Keratinocyte (primary cell): ENCODE measurements around the gene NFATC2. TPM values are rescaled to one million over a fixed set of nuclear protein-coding genes. Genes with fewer than 3 reads are reported as not detected.

Experiments
- DNase-seq: peaks from one replicate; pipeline ENCODE4 v3.0.0-alpha.2; 2011; ENCODE audit warnings: low read depth, missing footprints, low spot score
- FAIRE-seq: peaks from 2 replicates; lab custom pipeline; 2011; peaks lifted over from hg19 to GRCh38; lab: Jason Lieb, UNC
- H2AFZ ChIP-seq: 2 replicates; pipeline ENCODE4 v1.6.0; 2012; ENCODE audit warnings: low read length, control low read depth, inconsistent platforms; ENCODE audit not compliant: control insufficient read depth
- H3K27ac ChIP-seq: 2 replicates; pipeline ENCODE4 v1.5.1; 2011; ENCODE audit warnings: low read length; ENCODE audit not compliant: control insufficient read depth, insufficient read depth
- H3K27me3 ChIP-seq: 3 replicates; pipeline ENCODE4 v1.6.0; 2011; ENCODE audit warnings: low read length; ENCODE audit not compliant: control insufficient read depth, insufficient read depth; ENCODE audit errors: extremely low read depth
- H3K36me3 ChIP-seq, 2 experiments: 2 replicates in 1 of 2; 3 replicates in 1 of 2; pipeline ENCODE4 v1.5.1; 2011; ENCODE audit warnings: low read length in 2 of 2, mild to moderate bottlenecking in 1 of 2; ENCODE audit not compliant: control insufficient read depth in 2 of 2, insufficient read depth in 2 of 2; ENCODE audit errors: extremely low read depth in 1 of 2
- H3K4me1 ChIP-seq: 3 replicates; pipeline ENCODE4 v1.5.1; 2011; ENCODE audit warnings: low read length; ENCODE audit not compliant: control insufficient read depth, insufficient read depth; ENCODE audit errors: extremely low read depth
- H3K4me2 ChIP-seq: 3 replicates; pipeline ENCODE4 v1.6.0; 2011; ENCODE audit warnings: low read depth, low read length; ENCODE audit not compliant: control insufficient read depth, insufficient read depth; ENCODE audit errors: extremely low read depth
- H3K4me3 ChIP-seq, 3 experiments: fragments of 200-600 bp in 1 of 3; sonication (generic) in 1 of 3; 2 replicates in 2 of 3; 3 replicates in 1 of 3; pipeline ENCODE4 v1.5.1; 2011 to 2016; ENCODE audit warnings: low read length in 3 of 3, mild to moderate bottlenecking in 3 of 3, control low read depth in 2 of 3, inconsistent platforms in 1 of 3, low read depth in 1 of 3, mixed read lengths in 1 of 3, mixed run types in 1 of 3, moderate library complexity in 1 of 3; ENCODE audit not compliant: control insufficient read depth in 2 of 3, insufficient read depth in 2 of 3; ENCODE audit errors: extremely low read depth in 1 of 3
- H3K79me2 ChIP-seq: 2 replicates; pipeline ENCODE4 v1.6.0; 2012; ENCODE audit warnings: low read length; ENCODE audit not compliant: control insufficient read depth, insufficient read depth
- H3K9ac ChIP-seq: 3 replicates; pipeline ENCODE4 v1.6.0; 2011; ENCODE audit warnings: low read length; ENCODE audit not compliant: control insufficient read depth, insufficient read depth; ENCODE audit errors: extremely low read depth
- H3K9me1 ChIP-seq: 3 replicates; pipeline ENCODE4 v1.6.0; 2011; ENCODE audit warnings: low read length; ENCODE audit not compliant: control insufficient read depth, insufficient read depth; ENCODE audit errors: extremely low read depth
- H3K9me3 ChIP-seq: 2 replicates; pipeline ENCODE4 v1.5.1; 2012; ENCODE audit warnings: low read depth, low read length; ENCODE audit not compliant: control insufficient read depth
- H4K20me1 ChIP-seq: 3 replicates; pipeline ENCODE4 v1.6.0; 2011; ENCODE audit warnings: low read length; ENCODE audit not compliant: control insufficient read depth, insufficient read depth; ENCODE audit errors: extremely low read depth
- EZH2 ChIP-seq: IDR thresholded peaks from one replicate; pipeline ENCODE4 v1.6.1; 2012; ENCODE audit warnings: inconsistent platforms, mild to moderate bottlenecking, low read length, moderate library complexity
- dilution Hi-C: fragments of 300-500 bp; cut with MboI; formaldehyde crosslinking; loops from one replicate; pipeline ENCODE4 v1.7.0; 2020; ENCODE audit warnings: low sequenced_read_pairs; ENCODE audit not compliant: extremely low pct_ligation_motif_present
- polyA plus RNA-seq, 5 experiments: library from polyadenylated mRNA; depleted of rRNA in 3 of 5; stranded (reverse) in 3 of 5; stranded (forward) in 1 of 5; unstranded in 1 of 5; fragments of >200 nt; gene quantifications; 1 replicate in 1 of 5; 2 replicates in 3 of 5; 3 replicates in 1 of 5; pipeline versions ENCODE4 v1.2.1 to v1.2.3, GENCODE V29; 2011 to 2012; ENCODE audit warnings: missing spikeins in 2 of 5, low read depth in 1 of 5, low replicate concordance in 1 of 5
- TF ChIP-seq, protein P1 (sequence below), 3 experiments: IDR thresholded peaks in 1 of 3; conservative IDR thresholded peaks in 1 of 3; optimal IDR thresholded peaks in 1 of 3; 2 replicates in 2 of 3; 3 replicates in 1 of 3; pipeline versions ENCODE3 to v1.5.1; 2011; ENCODE audit warnings: low read length in 3 of 3, mild to moderate bottlenecking in 3 of 3, moderate library complexity in 2 of 3, control low read depth in 1 of 3, inconsistent platforms in 1 of 3; ENCODE audit not compliant: insufficient read depth in 2 of 3; ENCODE audit errors: extremely low read depth in 1 of 3

The NFATC2 gene
- polyA plus RNA-seq, 1 donor (not counting 4 experiments of a cell fraction or from before 2014, with no cell fraction given): 0.05 TPM

DNA sequence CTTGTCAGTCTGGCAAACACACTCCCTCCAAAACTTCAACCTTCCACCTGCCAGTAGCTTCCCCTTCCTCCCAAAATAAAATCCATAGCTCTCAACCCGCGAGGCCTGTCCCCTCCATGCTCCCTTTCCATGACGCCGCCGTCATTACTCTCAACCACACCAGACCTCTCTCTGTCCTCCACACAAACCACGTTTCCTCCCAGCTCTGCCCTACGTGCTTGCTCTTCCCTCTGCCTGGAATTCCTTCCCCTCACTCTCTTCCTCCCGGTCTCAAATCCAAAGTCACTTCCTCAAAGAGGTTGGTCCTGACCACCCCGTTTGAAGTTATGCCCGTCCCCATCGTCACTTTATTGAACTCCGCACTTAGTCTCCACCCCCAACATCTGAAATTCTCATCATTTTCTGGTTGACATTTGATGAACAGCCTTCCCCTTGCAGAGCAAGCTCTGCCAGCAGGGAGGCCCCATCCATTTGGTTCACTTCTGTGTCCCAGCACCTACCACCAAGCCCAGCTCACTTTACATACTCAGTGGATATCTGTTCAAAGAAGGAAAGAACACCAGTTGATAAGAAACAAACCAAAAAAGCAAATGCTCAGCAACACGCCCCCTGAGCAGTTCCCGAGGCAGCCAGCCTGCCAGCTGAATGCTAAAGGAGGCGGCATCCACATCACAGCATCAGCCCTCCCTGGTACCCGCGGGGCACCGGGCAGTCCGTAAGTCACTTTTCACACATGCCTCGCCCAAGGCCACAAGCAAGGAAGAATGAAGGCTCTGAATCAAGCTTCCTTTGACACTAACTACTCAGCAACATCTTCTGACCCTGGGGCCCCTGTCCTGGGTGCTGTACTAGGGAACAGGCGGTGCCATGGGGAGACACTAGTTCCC, 125.0 kb downstream of the NFATC2 start:
- no peak overlapping the region for H2AFZ ChIP-seq

DNA sequence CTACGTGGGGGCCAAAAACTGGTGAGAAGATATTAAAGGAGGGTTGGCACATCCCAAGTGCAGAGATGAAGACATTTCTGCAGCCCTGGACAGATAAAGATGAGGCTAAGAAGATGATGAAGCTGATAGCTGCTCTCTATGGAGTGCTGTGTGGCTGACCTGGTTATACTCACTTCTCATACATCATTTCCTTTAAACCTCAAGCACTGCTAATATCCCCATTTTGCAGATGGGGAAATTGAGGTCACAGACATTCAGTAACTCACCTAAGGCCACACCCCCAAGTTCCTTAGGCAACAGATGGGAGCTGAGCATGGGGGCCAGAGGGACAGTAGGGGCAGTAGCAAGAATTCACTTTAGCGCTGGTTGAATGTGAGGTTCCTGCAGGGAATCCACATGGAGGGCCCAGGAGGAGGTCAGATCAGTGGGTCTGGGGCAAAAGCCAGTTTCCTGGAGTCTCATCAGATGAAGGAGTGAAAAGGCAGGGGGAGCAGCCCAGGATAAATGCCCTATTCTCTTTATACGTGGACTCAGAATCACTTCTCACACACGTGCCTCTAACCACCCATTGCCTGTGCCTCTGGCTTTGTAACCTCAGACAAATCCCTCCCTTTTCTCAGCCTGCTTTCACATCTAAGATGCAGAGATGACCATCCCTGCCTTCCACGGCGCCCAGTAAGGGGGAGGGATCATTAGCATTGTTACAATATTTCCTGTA, 125.8 kb downstream of the NFATC2 start:
- H3K9ac ChIP-seq: no peak overlapping the region

More for the DNA sequence above, 125.0 kb downstream of the NFATC2 start:
- FAIRE-seq: no peak
- H3K4me3 ChIP-seq: no peak overlapping the region
- no peaks in the 10 kb centered on the region for H3K36me3 ChIP-seq
- peaks cover 26% of the 10 kb centered on the region for H3K27me3 ChIP-seq
- H3K79me2 ChIP-seq: no peaks in the 10 kb centered on the region
- DNase-seq: no peak
- TF ChIP-seq, protein P1, sequence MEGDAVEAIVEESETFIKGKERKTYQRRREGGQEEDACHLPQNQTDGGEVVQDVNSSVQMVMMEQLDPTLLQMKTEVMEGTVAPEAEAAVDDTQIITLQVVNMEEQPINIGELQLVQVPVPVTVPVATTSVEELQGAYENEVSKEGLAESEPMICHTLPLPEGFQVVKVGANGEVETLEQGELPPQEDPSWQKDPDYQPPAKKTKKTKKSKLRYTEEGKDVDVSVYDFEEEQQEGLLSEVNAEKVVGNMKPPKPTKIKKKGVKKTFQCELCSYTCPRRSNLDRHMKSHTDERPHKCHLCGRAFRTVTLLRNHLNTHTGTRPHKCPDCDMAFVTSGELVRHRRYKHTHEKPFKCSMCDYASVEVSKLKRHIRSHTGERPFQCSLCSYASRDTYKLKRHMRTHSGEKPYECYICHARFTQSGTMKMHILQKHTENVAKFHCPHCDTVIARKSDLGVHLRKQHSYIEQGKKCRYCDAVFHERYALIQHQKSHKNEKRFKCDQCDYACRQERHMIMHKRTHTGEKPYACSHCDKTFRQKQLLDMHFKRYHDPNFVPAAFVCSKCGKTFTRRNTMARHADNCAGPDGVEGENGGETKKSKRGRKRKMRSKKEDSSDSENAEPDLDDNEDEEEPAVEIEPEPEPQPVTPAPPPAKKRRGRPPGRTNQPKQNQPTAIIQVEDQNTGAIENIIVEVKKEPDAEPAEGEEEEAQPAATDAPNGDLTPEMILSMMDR (optimal IDR thresholded peaks at IDR 0.05 in 1 of 3, IDR thresholded peaks at IDR 0.05 in 1 of 3, conservative IDR thresholded peaks at IDR 0.05 in 1 of 3; ENCODE audit: extremely low read depth in 1 of 3, insufficient read depth in 2 of 3, low read length in 3 of 3): no peak
- no peak for TF ChIP-seq EZH2
- dilution Hi-C loops: no loop called here
- no peaks in the 10 kb centered on the region for H4K20me1 ChIP-seq
- no peaks in the 10 kb centered on the region for H3K9me1 ChIP-seq
- H3K9ac ChIP-seq: no peak overlapping the region
- no peak overlapping the region for H3K4me2 ChIP-seq
- H3K27ac ChIP-seq: no peak overlapping the region
- H3K4me1 ChIP-seq: no peaks in the 10 kb centered on the region
- no peaks in the 10 kb centered on the region for H3K9me3 ChIP-seq

More for the DNA sequence above, 125.8 kb downstream of the NFATC2 start:
- Histone ChIP-seq H3K79me2 (no peaks in the 10 kb centered on the region), H3K9me1 (no peaks in the 10 kb centered on the region), H2AFZ (no peak overlapping the region), H3K4me3 (no peak overlapping the region), H3K4me2 (no peak overlapping the region), H3K27ac (no peak overlapping the region), H3K27me3 (peaks cover 20% of the 10 kb centered on the region), H3K9me3 (no peaks in the 10 kb centered on the region), H3K4me1 (no peaks in the 10 kb centered on the region), H4K20me1 (no peaks in the 10 kb centered on the region), H3K36me3 (no peaks in the 10 kb centered on the region)
- DNase-seq (no peak), FAIRE-seq (no peak)
- no peak for TF ChIP-seq EZH2
- TF ChIP-seq, protein P1 (optimal IDR thresholded peaks at IDR 0.05 in 1 of 3, IDR thresholded peaks at IDR 0.05 in 1 of 3, conservative IDR thresholded peaks at IDR 0.05 in 1 of 3; ENCODE audit: extremely low read depth in 1 of 3, insufficient read depth in 2 of 3, low read length in 3 of 3): no peak
- dilution Hi-C loops: no loop called here
